ENCODE data around the gene ANTXR1. TPM values are rescaled to one million over a fixed set of nuclear protein-coding genes. Genes with fewer than 3 reads are reported as not detected.

The ANTXR1 gene
- polyA plus RNA-seq, 1 of the 3 experiments (the other 2 are of a cell fraction), result 114 TPM

GRCh38 chr2:69109255-69109654, 96.3 kb downstream of the ANTXR1 start:
- Histone ChIP-seq H3K36me3 (replicated peaks in 1 of 2; ENCODE audit: control insufficient read depth in 1 of 2, insufficient read depth in 2 of 2, low read length in 1 of 2) (peaks cover 50 to 52% of the 10 kb centered on the region in 2 experiments), H3K9ac (no peak overlapping the region), H3K9me3 (no peaks in the 10 kb centered on the region), H3F3A (replicated peaks; ENCODE audit: insufficient read depth) (no peaks in the 10 kb centered on the region), H3K9me2 (no peaks in the 10 kb centered on the region), H2AFZ (ENCODE audit: low read depth) (no peak overlapping the region), H3K27me3 (ENCODE audit: insufficient read depth) (no peaks in the 10 kb centered on the region), H3K79me2 (ENCODE audit: insufficient read depth) (no peaks in the 10 kb centered on the region), H3K4me1 (ENCODE audit: control insufficient read depth in 1 of 2, insufficient read depth in 2 of 2, low read depth in 1 of 2, low read length in 1 of 2) (no peaks in the 10 kb centered on the region; a peak in 2 of 4 replicates), H3K4me3 (ENCODE audit: low read depth in 2 of 2, low read length in 1 of 2) (no peak overlapping the region), H3K4me2 (no peak overlapping the region), H3K27ac (ENCODE audit: low read depth in 2 of 2, low read length in 1 of 2) (no peak overlapping the region), H4K20me1 (ENCODE audit: insufficient read depth) (no peaks in the 10 kb centered on the region)
- no peak for DNase-seq
- no peak for TF ChIP-seq SMC3 (IDR thresholded peaks at IDR 0.05; ENCODE audit: low read depth, low read length)
- no peak for TF ChIP-seq POLR2AphosphoS5 (IDR thresholded peaks at IDR 0.05; ENCODE audit: low read depth, low read length)
- TF ChIP-seq EP300 (IDR thresholded peaks at IDR 0.05; ENCODE audit: borderline replicate concordance in 1 of 2, low read depth in 1 of 2, low read length in 1 of 2), result no peak
- CTCF ChIA-PET, result interaction anchor here (0.7 kb wide), 1 partner anchor 11 kb away, joined by 3 read pairs; no protein-coding TSS in a partner anchor
- 96% methylated on average over 4 of the region's 4 CpGs for WGBS (ENCODE audit: low lambda C conversion rate)
- POLR2A ChIA-PET, result no interaction called here

- CTCF ChIA-PET, result no interaction called here
- WGBS (ENCODE audit: low lambda C conversion rate), result 96% methylated on average over 1 of the region's 1 CpG
- peaks cover 0 to 4% of the 10 kb centered on the region in 2 experiments; a peak in 2 of 4 replicates for H3K4me1 ChIP-seq (ENCODE audit: control insufficient read depth in 1 of 2, insufficient read depth in 2 of 2, low read depth in 1 of 2, low read length in 1 of 2)
- H3K9ac ChIP-seq, result no peak overlapping the region
- TF ChIP-seq GABPA (IDR thresholded peaks at IDR 0.05; ENCODE audit: low read depth), result no peak
- no peak for TF ChIP-seq ELF1 (IDR thresholded peaks at IDR 0.05)
- no peak for TF ChIP-seq NRF1 (IDR thresholded peaks at IDR 0.05; ENCODE audit: low read depth, low read length)
- TF ChIP-seq MEF2A (IDR thresholded peaks at IDR 0.05; ENCODE audit: borderline replicate concordance, low read depth), result no peak
- POLR2A ChIA-PET, result no interaction called here
- no peak overlapping the region for H3K27ac ChIP-seq (ENCODE audit: low read depth in 2 of 2, low read length in 1 of 2)
- no peaks in the 10 kb centered on the region for H3K27me3 ChIP-seq (ENCODE audit: insufficient read depth)
- no peaks in the 10 kb centered on the region for H3F3A ChIP-seq (replicated peaks; ENCODE audit: insufficient read depth)
- H3K4me3 ChIP-seq (ENCODE audit: low read depth in 2 of 2, low read length in 1 of 2), result no peak overlapping the region
- no peaks in the 10 kb centered on the region for H4K20me1 ChIP-seq (ENCODE audit: insufficient read depth)
- H3K79me2 ChIP-seq (ENCODE audit: insufficient read depth), result no peaks in the 10 kb centered on the region
- no peak overlapping the region for H2AFZ ChIP-seq (ENCODE audit: low read depth)
- H3K36me3 ChIP-seq (replicated peaks in 1 of 2; ENCODE audit: control insufficient read depth in 1 of 2, insufficient read depth in 2 of 2, low read length in 1 of 2), result peaks cover 35 to 41% of the 10 kb centered on the region in 2 experiments
- no peak for DNase-seq
- no peak overlapping the region for H3K4me2 ChIP-seq
- no peaks in the 10 kb centered on the region for H3K9me2 ChIP-seq
- H3K9me3 ChIP-seq, result no peaks in the 10 kb centered on the region
Observed at GRCh38 chr2:69111076-69111475, 98.1 kb downstream of the ANTXR1 start.

DNA sequence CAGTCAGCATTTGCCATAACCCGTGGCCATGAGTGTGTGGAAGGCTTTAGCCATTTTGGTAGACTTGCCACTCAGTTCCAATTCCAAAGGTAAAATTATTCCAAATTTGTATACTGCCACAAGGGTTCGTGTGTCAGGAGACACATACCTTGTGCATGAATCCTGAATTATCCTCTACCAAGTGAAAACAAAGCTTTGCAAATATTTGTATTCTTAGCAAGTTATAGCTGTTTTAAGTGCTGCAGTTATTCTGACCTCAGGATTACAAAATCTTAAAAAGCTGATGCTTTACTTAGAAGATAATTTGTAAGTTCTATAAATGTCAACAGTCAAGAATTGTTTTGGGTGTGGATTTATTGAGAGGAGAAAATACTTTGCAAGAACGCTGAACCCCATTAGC, 100.6 kb downstream of the ANTXR1 start:
- no peak overlapping the region for H3K27ac ChIP-seq (ENCODE audit: low read depth in 2 of 2, low read length in 1 of 2)
- no peaks in the 10 kb centered on the region for H3K27me3 ChIP-seq (ENCODE audit: insufficient read depth)
- H3K9ac ChIP-seq, result no peak overlapping the region
- H3K4me3 ChIP-seq (ENCODE audit: low read depth in 2 of 2, low read length in 1 of 2), result no peak overlapping the region
- TF ChIP-seq POLR2AphosphoS5 (IDR thresholded peaks at IDR 0.05; ENCODE audit: low read depth, low read length) (no peak), NRF1 (IDR thresholded peaks at IDR 0.05; ENCODE audit: low read depth, low read length) (no peak), RAD21 (IDR thresholded peaks at IDR 0.05; ENCODE audit: low read length) (no peak), RXRA (IDR thresholded peaks at IDR 0.05; ENCODE audit: borderline replicate concordance, low read depth) (no peak), NFIC (IDR thresholded peaks at IDR 0.05; ENCODE audit: borderline replicate concordance) (no peak), TCF12 (IDR thresholded peaks at IDR 0.05) (no peak), TAF1 (IDR thresholded peaks at IDR 0.05; ENCODE audit: borderline replicate concordance, low read depth, low read length) (no peak), MEF2A (IDR thresholded peaks at IDR 0.05; ENCODE audit: borderline replicate concordance, low read depth) (no peak), GATA2 (CRISPR knock-in tag; IDR thresholded peaks at IDR 0.05) (no peak), FOXM1 (IDR thresholded peaks at IDR 0.05; ENCODE audit: low read depth) (no peak), TEAD4 (IDR thresholded peaks at IDR 0.05; ENCODE audit: borderline replicate concordance, insufficient read depth) (no peak), CHD2 (IDR thresholded peaks at IDR 0.05; ENCODE audit: low read length, partially characterized antibody) (no peak), RCOR1 (IDR thresholded peaks at IDR 0.05; ENCODE audit: low read length) (no peak), SMC3 (IDR thresholded peaks at IDR 0.05; ENCODE audit: low read depth, low read length) (no peak), SIN3A (IDR thresholded peaks at IDR 0.05; ENCODE audit: borderline replicate concordance, low read depth, low read length) (no peak)
- TF ChIP-seq, protein P1, sequence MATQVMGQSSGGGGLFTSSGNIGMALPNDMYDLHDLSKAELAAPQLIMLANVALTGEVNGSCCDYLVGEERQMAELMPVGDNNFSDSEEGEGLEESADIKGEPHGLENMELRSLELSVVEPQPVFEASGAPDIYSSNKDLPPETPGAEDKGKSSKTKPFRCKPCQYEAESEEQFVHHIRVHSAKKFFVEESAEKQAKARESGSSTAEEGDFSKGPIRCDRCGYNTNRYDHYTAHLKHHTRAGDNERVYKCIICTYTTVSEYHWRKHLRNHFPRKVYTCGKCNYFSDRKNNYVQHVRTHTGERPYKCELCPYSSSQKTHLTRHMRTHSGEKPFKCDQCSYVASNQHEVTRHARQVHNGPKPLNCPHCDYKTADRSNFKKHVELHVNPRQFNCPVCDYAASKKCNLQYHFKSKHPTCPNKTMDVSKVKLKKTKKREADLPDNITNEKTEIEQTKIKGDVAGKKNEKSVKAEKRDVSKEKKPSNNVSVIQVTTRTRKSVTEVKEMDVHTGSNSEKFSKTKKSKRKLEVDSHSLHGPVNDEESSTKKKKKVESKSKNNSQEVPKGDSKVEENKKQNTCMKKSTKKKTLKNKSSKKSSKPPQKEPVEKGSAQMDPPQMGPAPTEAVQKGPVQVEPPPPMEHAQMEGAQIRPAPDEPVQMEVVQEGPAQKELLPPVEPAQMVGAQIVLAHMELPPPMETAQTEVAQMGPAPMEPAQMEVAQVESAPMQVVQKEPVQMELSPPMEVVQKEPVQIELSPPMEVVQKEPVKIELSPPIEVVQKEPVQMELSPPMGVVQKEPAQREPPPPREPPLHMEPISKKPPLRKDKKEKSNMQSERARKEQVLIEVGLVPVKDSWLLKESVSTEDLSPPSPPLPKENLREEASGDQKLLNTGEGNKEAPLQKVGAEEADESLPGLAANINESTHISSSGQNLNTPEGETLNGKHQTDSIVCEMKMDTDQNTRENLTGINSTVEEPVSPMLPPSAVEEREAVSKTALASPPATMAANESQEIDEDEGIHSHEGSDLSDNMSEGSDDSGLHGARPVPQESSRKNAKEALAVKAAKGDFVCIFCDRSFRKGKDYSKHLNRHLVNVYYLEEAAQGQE (IDR thresholded peaks at IDR 0.05; ENCODE audit: low read depth, low read length), result no peak
- TF ChIP-seq, protein P2, sequence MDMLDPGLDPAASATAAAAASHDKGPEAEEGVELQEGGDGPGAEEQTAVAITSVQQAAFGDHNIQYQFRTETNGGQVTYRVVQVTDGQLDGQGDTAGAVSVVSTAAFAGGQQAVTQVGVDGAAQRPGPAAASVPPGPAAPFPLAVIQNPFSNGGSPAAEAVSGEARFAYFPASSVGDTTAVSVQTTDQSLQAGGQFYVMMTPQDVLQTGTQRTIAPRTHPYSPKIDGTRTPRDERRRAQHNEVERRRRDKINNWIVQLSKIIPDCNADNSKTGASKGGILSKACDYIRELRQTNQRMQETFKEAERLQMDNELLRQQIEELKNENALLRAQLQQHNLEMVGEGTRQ (IDR thresholded peaks at IDR 0.05; ENCODE audit: borderline replicate concordance, low read depth, low read length), result no peak
- CTCF ChIA-PET, result no interaction called here
- peaks cover 39% of the 10 kb centered on the region in 2 experiments for H3K36me3 ChIP-seq (replicated peaks in 1 of 2; ENCODE audit: control insufficient read depth in 1 of 2, insufficient read depth in 2 of 2, low read length in 1 of 2)
- H4K20me1 ChIP-seq (ENCODE audit: insufficient read depth), result no peaks in the 10 kb centered on the region
- H3K79me2 ChIP-seq (ENCODE audit: insufficient read depth), result no peaks in the 10 kb centered on the region
- peaks cover 5% of the 10 kb centered on the region for H3F3A ChIP-seq (replicated peaks; ENCODE audit: insufficient read depth)
- H2AFZ ChIP-seq (ENCODE audit: low read depth), result no peak overlapping the region
- H3K4me1 ChIP-seq (ENCODE audit: control insufficient read depth in 1 of 2, insufficient read depth in 2 of 2, low read depth in 1 of 2, low read length in 1 of 2), result peaks cover 0 to 4% of the 10 kb centered on the region in 2 experiments; a peak in 2 of 4 replicates
- H3K9me2 ChIP-seq, result no peaks in the 10 kb centered on the region
- DNase-seq, result no peak
- WGBS (ENCODE audit: low lambda C conversion rate), result 87% methylated on average over 3 of the region's 3 CpGs
- H3K9me3 ChIP-seq, result no peaks in the 10 kb centered on the region
- no peak overlapping the region for H3K4me2 ChIP-seq
- POLR2A ChIA-PET, result no interaction called here

Data from SK-N-SH (cell line).